Neutrophil (primary cell): ENCODE measurements around the gene STIMATE.

Source experiments
- H3K27ac ChIP-seq: fragments of 200-600 bp; sonication (generic); 2 replicates; pipeline ENCODE4 v1.5.1; 2016; ENCODE audit warnings: mild to moderate bottlenecking, moderate library complexity
- H3K27me3 ChIP-seq: fragments of 200-600 bp; sonication (generic); 2 replicates; pipeline ENCODE4 v1.6.0; 2016; ENCODE audit warnings: mild to moderate bottlenecking
- H3K36me3 ChIP-seq: fragments of 200-600 bp; sonication (generic); 2 replicates; pipeline ENCODE4 v1.5.1; 2017
- H3K4me1 ChIP-seq, 2 experiments: fragments of 200-600 bp in 1 of 2; sonication (generic) in 1 of 2; 1 replicate in 1 of 2; 2 replicates in 1 of 2; pipeline versions ENCODE4 v1.5.1 to v1.6.1; 2013 to 2016; ENCODE audit warnings: low read depth in 1 of 2, low read length in 1 of 2, mild to moderate bottlenecking in 1 of 2, moderate library complexity in 1 of 2; ENCODE audit not compliant: control insufficient read depth in 1 of 2, insufficient read depth in 1 of 2
- H3K4me3 ChIP-seq, 2 experiments: fragments of 200-600 bp in 1 of 2; sonication (generic) in 1 of 2; 1 replicate in 1 of 2; 2 replicates in 1 of 2; pipeline ENCODE4 v1.5.1; 2013 to 2016; ENCODE audit warnings: low read depth in 1 of 2, low read length in 1 of 2, mild to moderate bottlenecking in 1 of 2, moderate library complexity in 1 of 2
- H3K9me3 ChIP-seq: fragments of 200-600 bp; sonication (generic); 2 replicates; pipeline ENCODE4 v1.5.1; 2016
- CTCF ChIP-seq: fragments of 200-600 bp; sonication (generic); IDR thresholded peaks from 2 replicates; pipeline ENCODE4 v1.5.1; 2016; ENCODE audit warnings: antibody characterized with exemption

The STIMATE gene

DNA sequence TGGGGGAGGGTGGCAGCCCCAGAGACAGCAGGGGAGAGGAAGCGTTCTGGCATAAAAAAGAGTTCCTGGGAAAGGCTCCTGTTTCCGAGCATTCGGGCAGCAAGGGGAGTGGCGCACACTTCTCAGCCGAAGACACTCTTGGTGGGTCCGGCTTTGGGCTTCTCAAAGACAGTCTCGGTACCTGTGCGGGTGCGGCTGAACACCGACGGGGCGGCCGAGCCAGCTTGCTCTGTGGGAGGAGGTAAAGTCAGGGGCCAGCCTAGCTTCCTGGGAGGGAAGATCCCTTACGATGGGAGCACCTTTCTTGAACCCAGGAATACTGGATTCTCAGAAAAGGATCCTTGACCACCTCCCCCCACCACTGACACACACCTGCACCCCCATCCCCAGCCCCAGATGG, 64.1 kb downstream of the STIMATE start:
- no peak for TF ChIP-seq CTCF
- Histone ChIP-seq H3K36me3 (peaks cover 81% of the 10 kb centered on the region), H3K9me3 (no peaks in the 10 kb centered on the region), H3K4me1 (no peaks in the 10 kb centered on the region), H3K4me3 (no peak overlapping the region), H3K27me3 (no peaks in the 10 kb centered on the region), H3K27ac (no peak overlapping the region)

DNA sequence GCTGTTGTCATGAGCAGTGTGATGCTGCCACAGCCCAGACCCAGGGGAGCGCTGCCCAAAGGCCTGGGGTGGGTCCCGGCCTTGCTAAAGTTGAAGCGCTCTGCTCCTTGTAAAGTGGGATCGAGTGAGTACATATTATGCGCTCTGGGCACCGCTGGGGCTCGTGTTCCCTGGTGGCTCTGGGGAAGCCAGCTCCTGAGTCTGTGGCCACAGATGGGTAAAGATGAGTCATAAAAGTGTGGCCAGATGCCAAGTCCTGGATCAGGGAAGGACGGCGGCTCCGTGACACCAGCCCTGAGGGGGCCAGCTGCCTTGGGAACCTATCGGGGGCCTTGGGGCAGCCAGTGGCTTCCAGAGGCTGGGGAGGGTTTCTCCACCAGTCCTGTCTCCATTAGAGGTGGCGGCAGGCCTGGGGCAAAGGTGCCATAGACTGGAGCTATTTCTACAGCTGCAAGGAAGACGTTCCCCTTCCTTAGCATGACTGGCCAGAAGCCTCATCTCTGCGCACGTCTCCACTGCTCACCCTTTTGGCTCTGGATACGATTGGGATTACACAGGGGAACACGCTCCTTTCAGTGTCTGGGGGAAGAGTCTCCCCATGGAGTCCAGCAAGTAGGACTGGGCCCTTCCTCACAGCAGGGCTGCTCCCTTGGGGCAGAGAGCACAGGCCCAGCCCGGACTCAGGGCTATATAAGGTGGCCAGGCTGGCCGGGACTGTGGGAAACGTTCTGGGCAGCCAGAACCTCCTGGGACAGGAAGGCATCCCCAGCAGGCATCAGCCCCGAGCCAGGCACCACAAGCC, 65.6 kb downstream of the STIMATE start:
- Histone ChIP-seq H3K4me1 (no peaks in the 10 kb centered on the region), H3K27ac (no peak overlapping the region), H3K9me3 (no peaks in the 10 kb centered on the region), H3K27me3 (no peaks in the 10 kb centered on the region), H3K4me3 (no peak overlapping the region), H3K36me3 (peaks cover 80% of the 10 kb centered on the region)
- TF ChIP-seq CTCF: no peak

GRCh38 chr3:52830535-52831258, 66.7 kb downstream of the STIMATE start, which contains the start of gene ITIH4:
Gene ITIH4 (minus strand): TSS chr3:52830672. CDS start chr3:52830642, 30 bp downstream.
- no peak for TF ChIP-seq CTCF
- no peak within 1 kb of the TSS for H3K27ac ChIP-seq
- no peak within 1 kb of the TSS for H3K4me3 ChIP-seq
- peaks cover 80% of the 10 kb centered on the region for H3K36me3 ChIP-seq
- no peaks in the 10 kb centered on the region for H3K4me1 ChIP-seq
- no peaks in the 10 kb centered on the region for H3K9me3 ChIP-seq
- H3K27me3 ChIP-seq: no peaks in the 10 kb centered on the region

- TF ChIP-seq CTCF: no peak
- H3K27ac ChIP-seq: no peak overlapping the region
- H3K9me3 ChIP-seq: no peaks in the 10 kb centered on the region
- H3K4me3 ChIP-seq: no peak overlapping the region
- peaks cover 75% of the 10 kb centered on the region for H3K36me3 ChIP-seq
- no peaks in the 10 kb centered on the region for H3K4me1 ChIP-seq
- no peaks in the 10 kb centered on the region for H3K27me3 ChIP-seq
These were observed 67.4 kb downstream of the STIMATE start for GRCh38 chr3:52829906-52830463.

GRCh38 chr3:52829482-52829881, 67.9 kb downstream of the STIMATE start:
- peaks cover 73% of the 10 kb centered on the region for H3K36me3 ChIP-seq
- H3K27me3 ChIP-seq: no peaks in the 10 kb centered on the region
- no peaks in the 10 kb centered on the region for H3K4me1 ChIP-seq
- no peaks in the 10 kb centered on the region for H3K9me3 ChIP-seq
- no peak overlapping the region for H3K27ac ChIP-seq
- TF ChIP-seq CTCF: no peak
- H3K4me3 ChIP-seq: no peak overlapping the region
